ENCODE results near the gene SYNJ2.

Gene SYNJ2

DNA sequence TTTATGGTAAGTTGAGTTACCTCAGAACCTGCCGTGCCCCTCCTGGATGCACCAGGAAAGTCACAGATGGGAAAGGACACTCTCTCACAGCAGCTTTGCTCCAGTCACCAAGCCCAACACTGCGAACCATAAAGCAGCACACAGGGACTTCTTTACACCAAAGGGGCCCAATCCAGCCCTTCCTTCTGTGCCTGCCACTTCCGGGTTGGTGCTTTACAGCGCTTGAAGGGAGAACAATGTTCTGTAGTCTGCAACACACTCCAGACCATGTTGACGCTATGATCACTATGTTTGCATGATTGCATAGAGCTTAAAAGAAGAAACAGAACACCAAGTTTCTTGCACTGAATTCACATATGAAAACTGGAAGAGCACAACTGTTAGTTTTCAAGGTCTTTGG lies 129.3 kb downstream of the SYNJ2 start:
- Histone ChIP-seq H3K4me1 (ENCODE audit: control insufficient read depth in 2 of 2, insufficient read depth in 1 of 2, low read depth in 1 of 2, low read length in 2 of 2) (peaks cover 0 to 4% of the 10 kb centered on the region in 2 donors), H3K27me3 (ENCODE audit: control insufficient read depth in 3 of 3, insufficient read depth in 3 of 3, low read depth in 1 of 3, low read length in 3 of 3) (no peaks in the 10 kb centered on the region), H2BK120ac (ENCODE audit: low read depth, low read length) (no peak overlapping the region), H3K36me3 (replicated peaks in 1 of 2; ENCODE audit: control insufficient read depth in 2 of 2, insufficient read depth in 2 of 2, low read length in 2 of 2) (peaks cover 13 to 64% of the 10 kb centered on the region in 2 donors), H4K8ac (ENCODE audit: low read depth, low read length) (no peak overlapping the region), H3K23ac (ENCODE audit: low read depth, low read length, poor library complexity) (no peak overlapping the region), H3K9me3 (replicated peaks in 1 of 2; ENCODE audit: control insufficient read depth in 2 of 2, insufficient read depth in 1 of 2, low read depth in 1 of 2, low read length in 2 of 2) (no peaks in the 10 kb centered on the region), H2BK15ac (ENCODE audit: low read length) (no peak overlapping the region), H2AFZ (ENCODE audit: low read length) (no peak overlapping the region), H3K4me2 (ENCODE audit: insufficient read depth, low read length, poor library complexity, severe bottlenecking) (no peak overlapping the region), H3K9ac (ENCODE audit: low read depth, low read length, poor library complexity) (no peak overlapping the region), H3K18ac (ENCODE audit: low read length) (no peak overlapping the region), H3K27ac (replicated peaks; ENCODE audit: low read length) (no peak overlapping the region), H3K4me3 (ENCODE audit: low read length in 2 of 2) (no peak overlapping the region), H3K79me1 (ENCODE audit: low read depth, low read length) (no peaks in the 10 kb centered on the region), H2BK12ac (ENCODE audit: low read length) (no peak overlapping the region), H2AK5ac (ENCODE audit: low read depth, low read length) (no peak overlapping the region), H4K91ac (ENCODE audit: low read depth, low read length, poor library complexity) (no peak overlapping the region), H2BK5ac (ENCODE audit: low read length) (no peak overlapping the region), H3K14ac (ENCODE audit: low read length) (no peak overlapping the region), H3K4ac (ENCODE audit: low read length) (no peak overlapping the region)
- WGBS, 2 donors (ENCODE audit: extremely low coverage in 2 of 2, insufficient read length in 2 of 2, insufficient replicate concordance in 1 of 2): no CpG with 5 or more reads among the region's 5 CpGs
- no peak for DNase-seq (ENCODE audit: low spot score)

DNA sequence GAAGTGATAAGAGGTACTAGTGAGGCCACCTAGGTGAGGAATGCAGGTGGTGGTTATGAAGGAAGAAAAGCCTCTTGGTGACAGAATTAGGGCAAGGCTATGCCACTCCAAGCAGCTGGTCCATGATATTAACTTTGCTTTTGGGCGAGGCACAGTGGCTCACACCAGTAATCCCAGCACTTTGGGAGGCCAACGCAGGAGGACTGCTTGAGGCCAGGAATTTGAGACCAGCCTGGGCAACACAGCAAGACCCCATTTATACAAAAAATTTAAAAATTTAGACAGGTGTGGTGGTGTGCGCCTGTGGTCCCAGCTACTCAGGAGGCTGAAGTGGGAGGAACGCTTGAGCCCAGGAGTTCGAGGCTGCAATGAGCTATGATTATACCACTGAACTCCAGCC lies 130.3 kb downstream of the SYNJ2 start:
- Histone ChIP-seq H3K4me3 (ENCODE audit: low read length in 2 of 2) (no peak overlapping the region), H3K9ac (ENCODE audit: low read depth, low read length, poor library complexity) (no peak overlapping the region), H2AK5ac (ENCODE audit: low read depth, low read length) (no peak overlapping the region), H3K36me3 (replicated peaks in 1 of 2; ENCODE audit: control insufficient read depth in 2 of 2, insufficient read depth in 2 of 2, low read length in 2 of 2) (peaks cover 13 to 67% of the 10 kb centered on the region in 2 donors), H4K91ac (ENCODE audit: low read depth, low read length, poor library complexity) (no peak overlapping the region), H3K18ac (ENCODE audit: low read length) (no peak overlapping the region), H3K9me3 (replicated peaks in 1 of 2; ENCODE audit: control insufficient read depth in 2 of 2, insufficient read depth in 1 of 2, low read depth in 1 of 2, low read length in 2 of 2) (no peaks in the 10 kb centered on the region), H2BK120ac (ENCODE audit: low read depth, low read length) (no peak overlapping the region), H3K14ac (ENCODE audit: low read length) (no peak overlapping the region), H3K4me2 (ENCODE audit: insufficient read depth, low read length, poor library complexity, severe bottlenecking) (no peak overlapping the region), H3K23ac (ENCODE audit: low read depth, low read length, poor library complexity) (no peak overlapping the region), H2BK12ac (ENCODE audit: low read length) (no peak overlapping the region), H2AFZ (ENCODE audit: low read length) (no peak overlapping the region), H3K27ac (replicated peaks; ENCODE audit: low read length) (no peak overlapping the region), H3K4me1 (ENCODE audit: control insufficient read depth in 2 of 2, insufficient read depth in 1 of 2, low read depth in 1 of 2, low read length in 2 of 2) (peaks cover 0 to 4% of the 10 kb centered on the region in 2 donors), H3K4ac (ENCODE audit: low read length) (no peak overlapping the region), H3K27me3 (ENCODE audit: control insufficient read depth in 3 of 3, insufficient read depth in 3 of 3, low read depth in 1 of 3, low read length in 3 of 3) (no peaks in the 10 kb centered on the region), H2BK15ac (ENCODE audit: low read length) (no peak overlapping the region), H4K8ac (ENCODE audit: low read depth, low read length) (no peak overlapping the region), H3K79me1 (ENCODE audit: low read depth, low read length) (no peaks in the 10 kb centered on the region), H2BK5ac (ENCODE audit: low read length) (no peak overlapping the region)
- DNase-seq (ENCODE audit: low spot score): no peak
- WGBS, 2 donors (ENCODE audit: extremely low coverage in 2 of 2, insufficient read length in 2 of 2, insufficient replicate concordance in 1 of 2): no CpG with 5 or more reads among the region's 5 CpGs

DNA sequence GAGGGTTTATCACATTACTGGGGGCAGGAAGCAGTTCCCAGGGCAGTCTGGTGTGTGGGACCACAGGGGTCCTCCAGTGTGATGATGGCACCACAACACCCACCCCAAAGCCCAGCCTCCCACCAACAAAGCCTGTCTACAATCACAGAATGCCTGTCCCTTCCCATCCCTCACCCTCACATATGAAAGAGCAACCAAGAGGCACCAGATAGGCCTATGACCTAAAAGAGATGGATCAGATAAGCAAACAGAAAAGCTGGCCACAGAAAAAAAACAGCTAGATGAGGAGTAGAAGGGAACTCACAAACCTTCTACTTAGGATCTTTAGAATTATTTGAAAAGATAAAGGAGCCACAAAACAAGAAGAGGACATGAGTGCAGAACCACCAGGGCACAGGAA lies 132.1 kb downstream of the SYNJ2 start:
- Histone ChIP-seq H3K4me2 (ENCODE audit: insufficient read depth, low read length, poor library complexity, severe bottlenecking) (no peak overlapping the region), H3K23ac (ENCODE audit: low read depth, low read length, poor library complexity) (no peak overlapping the region), H3K36me3 (replicated peaks in 1 of 2; ENCODE audit: control insufficient read depth in 2 of 2, insufficient read depth in 2 of 2, low read length in 2 of 2) (peaks cover 13 to 84% of the 10 kb centered on the region in 2 donors)

GRCh38 chr6:158115102-158115501 lies 133.4 kb downstream of the SYNJ2 start:
- no peak for DNase-seq (ENCODE audit: low spot score)
- Histone ChIP-seq H4K8ac (ENCODE audit: low read depth, low read length) (no peak overlapping the region), H3K9ac (ENCODE audit: low read depth, low read length, poor library complexity) (no peak overlapping the region), H3K9me3 (replicated peaks in 1 of 2; ENCODE audit: control insufficient read depth in 2 of 2, insufficient read depth in 1 of 2, low read depth in 1 of 2, low read length in 2 of 2) (no peaks in the 10 kb centered on the region), H3K4me3 (ENCODE audit: low read length in 2 of 2) (peak overlapping the region in 1 of 2 donors; percentile 22), H4K91ac (ENCODE audit: low read depth, low read length, poor library complexity) (no peak overlapping the region), H3K4me1 (ENCODE audit: control insufficient read depth in 2 of 2, insufficient read depth in 1 of 2, low read depth in 1 of 2, low read length in 2 of 2) (peaks cover 0 to 4% of the 10 kb centered on the region in 2 donors), H3K27me3 (ENCODE audit: control insufficient read depth in 3 of 3, insufficient read depth in 3 of 3, low read depth in 1 of 3, low read length in 3 of 3) (no peaks in the 10 kb centered on the region), H2BK15ac (ENCODE audit: low read length) (no peak overlapping the region), H2BK12ac (ENCODE audit: low read length) (no peak overlapping the region), H3K23ac (ENCODE audit: low read depth, low read length, poor library complexity) (no peak overlapping the region), H2AFZ (ENCODE audit: low read length) (no peak overlapping the region), H2BK5ac (ENCODE audit: low read length) (peak overlapping the region; percentile 18), H3K4me2 (ENCODE audit: insufficient read depth, low read length, poor library complexity, severe bottlenecking) (no peak overlapping the region), H3K36me3 (replicated peaks in 1 of 2; ENCODE audit: control insufficient read depth in 2 of 2, insufficient read depth in 2 of 2, low read length in 2 of 2) (peaks cover 11 to 82% of the 10 kb centered on the region in 2 donors), H3K79me1 (ENCODE audit: low read depth, low read length) (no peaks in the 10 kb centered on the region), H2BK120ac (ENCODE audit: low read depth, low read length) (no peak overlapping the region), H3K18ac (ENCODE audit: low read length) (peak overlapping the region; percentile 69), H3K27ac (replicated peaks; ENCODE audit: low read length) (no peak overlapping the region), H3K4ac (ENCODE audit: low read length) (no peak overlapping the region), H3K14ac (ENCODE audit: low read length) (no peak overlapping the region), H2AK5ac (ENCODE audit: low read depth, low read length) (no peak overlapping the region)
- no CpG with 5 or more reads among the region's 4 CpGs for WGBS, 2 donors (ENCODE audit: extremely low coverage in 2 of 2, insufficient read length in 2 of 2, insufficient replicate concordance in 1 of 2)

More for the DNA sequence above, 132.1 kb downstream of the SYNJ2 start:
- Histone ChIP-seq H3K27me3 (ENCODE audit: control insufficient read depth in 3 of 3, insufficient read depth in 3 of 3, low read depth in 1 of 3, low read length in 3 of 3) (no peaks in the 10 kb centered on the region), H3K79me1 (ENCODE audit: low read depth, low read length) (no peaks in the 10 kb centered on the region), H2AFZ (ENCODE audit: low read length) (no peak overlapping the region), H2AK5ac (ENCODE audit: low read depth, low read length) (no peak overlapping the region), H3K4me3 (ENCODE audit: low read length in 2 of 2) (no peak overlapping the region), H3K27ac (replicated peaks; ENCODE audit: low read length) (no peak overlapping the region), H2BK120ac (ENCODE audit: low read depth, low read length) (no peak overlapping the region), H2BK5ac (ENCODE audit: low read length) (no peak overlapping the region), H2BK12ac (ENCODE audit: low read length) (no peak overlapping the region), H3K18ac (ENCODE audit: low read length) (no peak overlapping the region), H3K4ac (ENCODE audit: low read length) (no peak overlapping the region), H2BK15ac (ENCODE audit: low read length) (no peak overlapping the region), H4K8ac (ENCODE audit: low read depth, low read length) (no peak overlapping the region), H3K14ac (ENCODE audit: low read length) (no peak overlapping the region), H4K91ac (ENCODE audit: low read depth, low read length, poor library complexity) (no peak overlapping the region), H3K9ac (ENCODE audit: low read depth, low read length, poor library complexity) (peak overlapping the region; percentile 45), H3K9me3 (replicated peaks in 1 of 2; ENCODE audit: control insufficient read depth in 2 of 2, insufficient read depth in 1 of 2, low read depth in 1 of 2, low read length in 2 of 2) (no peaks in the 10 kb centered on the region), H3K4me1 (ENCODE audit: control insufficient read depth in 2 of 2, insufficient read depth in 1 of 2, low read depth in 1 of 2, low read length in 2 of 2) (peaks cover 0 to 4% of the 10 kb centered on the region in 2 donors)
- DNase-seq (ENCODE audit: low spot score): no peak
